Vagina (tissue), 2 donors: ENCODE results near the gene ANK2.

ENCODE experiments used
- POLR2A ChIP-seq, 2 donors: fragments of 450-650 bp; IDR thresholded peaks; one replicate each; pipeline ENCODE4 v1.6.1; 2017; ENCODE audit warnings: antibody characterized with exemption in 2 of 2, mild to moderate bottlenecking in 2 of 2, moderate library complexity in 2 of 2
- POLR2AphosphoS5 ChIP-seq, 2 donors: sonication (generic); formaldehyde crosslinking; IDR thresholded peaks; one replicate each; pipeline ENCODE4 v1.9.0; 2017; ENCODE audit warnings: antibody characterized with exemption in 2 of 2, mild to moderate bottlenecking in 2 of 2, low read depth in 1 of 2; ENCODE audit not compliant: insufficient read depth in 1 of 2
- TF ChIP-seq, protein P1 (sequence below), 3 experiments: fragments of 450-650 bp in 2 of 3; fragments of 200-600 bp in 1 of 3; sonication (generic) in 1 of 3; IDR thresholded peaks; one replicate each; pipeline ENCODE4 v1.5.1; 2017 to 2019; ENCODE audit warnings: antibody characterized with exemption in 3 of 3, mild to moderate bottlenecking in 2 of 3, moderate library complexity in 2 of 3

DNA sequence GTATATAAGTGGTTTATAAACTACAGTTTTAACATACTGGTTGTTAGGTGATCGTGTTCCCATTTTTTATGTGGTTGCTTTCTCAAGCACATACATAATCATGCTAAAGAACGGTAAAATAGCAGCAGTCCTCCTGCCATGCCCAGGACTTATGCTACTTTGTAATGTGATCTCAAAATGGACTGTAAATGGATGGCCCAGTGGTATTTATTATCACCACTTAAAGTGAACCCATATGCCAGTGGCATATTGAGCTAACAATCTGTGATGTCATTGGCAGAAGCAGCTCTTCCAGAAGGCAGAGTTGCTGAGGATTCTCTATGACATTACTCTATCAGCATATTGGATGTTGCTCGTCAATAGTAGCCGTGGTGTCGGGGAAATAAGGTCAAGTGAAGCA lies 28.6 kb downstream of the ANK2 start:
- TF ChIP-seq, protein P1, sequence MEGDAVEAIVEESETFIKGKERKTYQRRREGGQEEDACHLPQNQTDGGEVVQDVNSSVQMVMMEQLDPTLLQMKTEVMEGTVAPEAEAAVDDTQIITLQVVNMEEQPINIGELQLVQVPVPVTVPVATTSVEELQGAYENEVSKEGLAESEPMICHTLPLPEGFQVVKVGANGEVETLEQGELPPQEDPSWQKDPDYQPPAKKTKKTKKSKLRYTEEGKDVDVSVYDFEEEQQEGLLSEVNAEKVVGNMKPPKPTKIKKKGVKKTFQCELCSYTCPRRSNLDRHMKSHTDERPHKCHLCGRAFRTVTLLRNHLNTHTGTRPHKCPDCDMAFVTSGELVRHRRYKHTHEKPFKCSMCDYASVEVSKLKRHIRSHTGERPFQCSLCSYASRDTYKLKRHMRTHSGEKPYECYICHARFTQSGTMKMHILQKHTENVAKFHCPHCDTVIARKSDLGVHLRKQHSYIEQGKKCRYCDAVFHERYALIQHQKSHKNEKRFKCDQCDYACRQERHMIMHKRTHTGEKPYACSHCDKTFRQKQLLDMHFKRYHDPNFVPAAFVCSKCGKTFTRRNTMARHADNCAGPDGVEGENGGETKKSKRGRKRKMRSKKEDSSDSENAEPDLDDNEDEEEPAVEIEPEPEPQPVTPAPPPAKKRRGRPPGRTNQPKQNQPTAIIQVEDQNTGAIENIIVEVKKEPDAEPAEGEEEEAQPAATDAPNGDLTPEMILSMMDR (IDR thresholded peaks at IDR 0.05), result no peak
- TF ChIP-seq POLR2AphosphoS5 (IDR thresholded peaks at IDR 0.05; ENCODE audit: insufficient read depth in 1 of 2, low read depth in 1 of 2) (no peak), POLR2A (IDR thresholded peaks at IDR 0.05) (no peak)
